HG03280 (cell line): ENCODE results near the gene SEMA3E.
"Not testable (repeated sequence)": the region's sequence is repeated elsewhere in the genome, so short reads cannot be mapped to it uniquely, and the experiment has no call there.

ENCODE experiments used
- ATAC-seq: cut with Tn5 transposase; IDR thresholded peaks from one replicate; pipeline ENCODE4 v1.9.1; 2021; ENCODE audit warnings: mild to moderate bottlenecking, moderate library complexity; ENCODE audit not compliant: unreplicated experiment

SEMA3E gene

GRCh38 chr7:83457022-83457892, 191.7 kb downstream of the SEMA3E start:
- ATAC-seq = no peak

- no peak for ATAC-seq
Observed at GRCh38 chr7:83456413-83456812, 192.5 kb downstream of the SEMA3E start.

GRCh38 chr7:83455612-83456011, 193.3 kb downstream of the SEMA3E start:
- no peak for ATAC-seq

- no peak for ATAC-seq
Observed at GRCh38 chr7:83452256-83452655, 196.7 kb downstream of the SEMA3E start.

GRCh38 chr7:83451501-83452045, 197.4 kb downstream of the SEMA3E start:
- ATAC-seq = no peak

GRCh38 chr7:83449781-83450180, 199.2 kb downstream of the SEMA3E start:
- no peak for ATAC-seq

- no peak for ATAC-seq
Observed at GRCh38 chr7:83447681-83448080, 201.3 kb downstream of the SEMA3E start.

- no peak for ATAC-seq
Observed at GRCh38 chr7:83446102-83446669, 202.8 kb downstream of the SEMA3E start.

GRCh38 chr7:83442911-83443310, 206.0 kb downstream of the SEMA3E start:
- ATAC-seq = no peak

GRCh38 chr7:83439026-83439425, 209.9 kb downstream of the SEMA3E start:
- ATAC-seq = no peak

GRCh38 chr7:83430289-83430688, 218.7 kb downstream of the SEMA3E start:
- not testable (repeated sequence) for ATAC-seq

GRCh38 chr7:83429493-83429892, 219.4 kb downstream of the SEMA3E start:
- no peak for ATAC-seq

GRCh38 chr7:83427884-83428283, 221.1 kb downstream of the SEMA3E start:
- no peak for ATAC-seq

- ATAC-seq = no peak
Observed at GRCh38 chr7:83426325-83426724, 222.6 kb downstream of the SEMA3E start.

- ATAC-seq = no peak
Observed at GRCh38 chr7:83419013-83419412, 229.9 kb downstream of the SEMA3E start.

- no peak for ATAC-seq
Observed at GRCh38 chr7:83415840-83416239, 233.1 kb downstream of the SEMA3E start.

GRCh38 chr7:83414947-83415346, 234.0 kb downstream of the SEMA3E start:
- ATAC-seq = no peak

GRCh38 chr7:83413831-83414230, 235.1 kb downstream of the SEMA3E start:
- no peak for ATAC-seq

GRCh38 chr7:83413424-83413823, 235.5 kb downstream of the SEMA3E start:
- ATAC-seq = no peak

GRCh38 chr7:83410989-83411591, 237.8 kb downstream of the SEMA3E start:
- no peak for ATAC-seq

GRCh38 chr7:83394776-83395175, 254.2 kb downstream of the SEMA3E start:
- no peak for ATAC-seq

GRCh38 chr7:83388436-83388835, 260.5 kb downstream of the SEMA3E start:
- no peak for ATAC-seq
